Right renal pelvis (tissue), 4 donors: ENCODE data around the gene THSD7B. TPM values are rescaled to one million over a fixed set of nuclear protein-coding genes. Genes with fewer than 3 reads are reported as not detected.

Source experiments
- DNase-seq, 4 donors: peaks; one replicate each; pipeline ENCODE4 v3.0.0-alpha.2; 2013; ENCODE audit warnings: low read depth in 4 of 4, low spot score in 3 of 4, missing footprints in 1 of 4
- polyA plus RNA-seq, 4 donors: library from polyadenylated mRNA; unstranded; fragments of 120-200 nt; gene quantifications; one replicate each; pipeline ENCODE4 v1.2.1, GENCODE V29; 2013; ENCODE audit not compliant: insufficient read length in 4 of 4

The THSD7B gene
- polyA plus RNA-seq, 4 donors: 3.3 to 5.5 (median 5.0) TPM

GRCh38 chr2:136809998-136810397 is 44.7 kb downstream of the THSD7B start:
- DNase-seq: peak in 3 of 4 donors; percentile 8 to 43 (median 23)

- DNase-seq: no peak
Measured at GRCh38 chr2:136818839-136819238, 53.5 kb downstream of the THSD7B start.

- DNase-seq: peak in 2 of 4 donors; percentile 0 to 5
Measured at GRCh38 chr2:136823291-136823690, 57.9 kb downstream of the THSD7B start.

GRCh38 chr2:136828162-136828561 is 62.8 kb downstream of the THSD7B start:
- DNase-seq: no peak

GRCh38 chr2:136828774-136829173 is 63.4 kb downstream of the THSD7B start:
- DNase-seq: no peak

GRCh38 chr2:136844546-136844945 is 79.2 kb downstream of the THSD7B start:
- DNase-seq: no peak

- no peak for DNase-seq
Measured at GRCh38 chr2:136858656-136859055, 93.3 kb downstream of the THSD7B start.

GRCh38 chr2:136860443-136860958 is 95.2 kb downstream of the THSD7B start:
- DNase-seq: no peak

- DNase-seq: no peak
Measured at GRCh38 chr2:136863468-136863867, 98.1 kb downstream of the THSD7B start.

GRCh38 chr2:136863874-136864273 is 98.5 kb downstream of the THSD7B start:
- no peak for DNase-seq

- no peak for DNase-seq
Measured at GRCh38 chr2:136871424-136871823, 106.1 kb downstream of the THSD7B start.

- no peak for DNase-seq
Measured at GRCh38 chr2:136874258-136874657, 108.9 kb downstream of the THSD7B start.

GRCh38 chr2:136891100-136891499 is 125.8 kb downstream of the THSD7B start:
- no peak for DNase-seq

GRCh38 chr2:136894007-136894634 is 128.8 kb downstream of the THSD7B start:
- no peak for DNase-seq

GRCh38 chr2:136901732-136902131 is 136.4 kb downstream of the THSD7B start:
- DNase-seq: no peak

- DNase-seq: no peak
Measured at GRCh38 chr2:136905779-136906178, 140.4 kb downstream of the THSD7B start.

GRCh38 chr2:136909777-136910176 is 144.4 kb downstream of the THSD7B start:
- no peak for DNase-seq

- DNase-seq: no peak
Measured at GRCh38 chr2:136916131-136916530, 150.8 kb downstream of the THSD7B start.

GRCh38 chr2:136917411-136917881 is 152.1 kb downstream of the THSD7B start:
- DNase-seq: peak in 2 of 4 donors; percentile 12 to 16

- DNase-seq: no peak
Measured at GRCh38 chr2:136919682-136920081, 154.3 kb downstream of the THSD7B start.

GRCh38 chr2:136920652-136921333 is 155.4 kb downstream of the THSD7B start:
- no peak for DNase-seq

- DNase-seq: no peak
Measured at GRCh38 chr2:136927156-136927555, 161.8 kb downstream of the THSD7B start.
